Hair follicular keratinocyte (primary cell): ENCODE results near the gene PRKCD. TPM values are rescaled to one million over a fixed set of nuclear protein-coding genes. Genes with fewer than 3 reads are reported as not detected.

Source experiments
- total RNA-seq: library from RNA; depleted of rRNA; stranded (reverse); fragments of >200 nt; gene quantifications from 2 replicates; pipeline ENCODE4 v1.2.3, GENCODE V29; 2015

The PRKCD gene
- 6.0 and 6.6 TPM in 2 replicates for total RNA-seq

GRCh38 chr3:53160660-53161449, at the start of gene PRKCD:
PRKCD (plus strand) TSS chr3:53161209; CDS start chr3:53178423, 17,214 bp downstream.

DNA sequence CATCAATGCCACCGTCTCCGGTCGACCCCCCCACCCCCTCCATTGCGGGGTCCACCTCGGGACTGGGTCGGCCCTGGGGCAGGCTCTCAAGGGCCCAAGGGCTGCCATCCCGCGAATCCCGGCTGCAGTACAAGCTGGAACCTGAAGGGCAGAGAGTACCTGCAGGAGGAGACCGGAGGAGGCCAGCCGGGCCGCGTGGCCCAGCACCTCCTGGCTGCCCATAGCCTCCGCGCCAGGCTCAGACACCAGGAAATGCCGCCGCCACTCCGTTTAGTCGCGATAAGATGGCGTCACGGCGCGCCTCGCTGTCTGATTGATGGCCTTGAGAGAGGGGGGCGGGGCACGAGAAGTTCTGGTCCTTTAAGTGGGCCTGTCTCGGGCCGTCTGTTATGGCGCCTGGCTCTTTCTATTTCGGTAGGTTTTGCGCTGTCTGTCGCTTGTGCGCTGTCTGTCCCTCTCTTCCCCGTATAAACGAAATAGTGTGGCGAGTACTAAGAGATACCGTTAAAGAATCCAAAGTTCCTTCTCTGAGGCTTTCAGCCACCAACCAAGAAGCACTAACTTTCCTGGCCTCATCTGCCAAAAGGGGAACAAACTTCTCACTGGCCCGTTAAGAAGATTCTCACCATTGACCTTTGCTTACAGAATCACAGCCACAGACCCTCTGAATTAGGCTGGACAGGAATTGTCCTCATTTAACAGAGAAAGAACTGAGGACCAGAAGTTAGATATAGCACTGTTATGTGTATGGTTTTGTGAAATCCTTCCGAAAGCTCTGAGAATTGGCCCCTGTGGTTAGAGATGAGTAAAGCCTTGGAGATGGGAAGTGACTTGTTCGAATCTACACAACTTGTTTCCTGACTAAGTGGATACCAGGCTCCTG, 30.6 kb upstream of the PRKCD start, which contains the start of gene RFT1:
Gene RFT1 (minus strand): TSS at position 257 of the 883 bp plus-strand sequence. CDS start 35 bp downstream, at position 222.

Other genes starting within 250 kb of the PRKCD start
- 11.9 and 16.4 TPM in 2 replicates for gene SFMBT1, start 115.1 kb upstream of the PRKCD start, total RNA-seq
- 19.4 and 26.8 TPM in 2 replicates for gene RFT1, start 30.8 kb upstream of the PRKCD start, total RNA-seq
- gene TKT, start 94.8 kb downstream of the PRKCD start, total RNA-seq, result 768 and 817 TPM in 2 replicates
- gene DCP1A, start 186.3 kb downstream of the PRKCD start, total RNA-seq, result 10.1 and 10.6 TPM in 2 replicates